ENCODE measurements around the gene DBP.
"Not testable (repeated sequence)": the region's sequence is repeated elsewhere in the genome, so short reads cannot be mapped to it uniquely, and the experiment has no call there.

Gene DBP

GRCh38 chr19:48636859-48637448 lies at the start of gene DBP:
TSS of gene DBP (minus strand) at chr19:48637379. CDS start at chr19:48636994, 385 bp downstream.
- no peak for DNase-seq

GRCh38 chr19:48686637-48687036 lies 49.5 kb upstream of the DBP start:
- DNase-seq = not testable (repeated sequence)

- no peak for DNase-seq
These were observed 48.9 kb upstream of the DBP start for GRCh38 chr19:48686088-48686487.

GRCh38 chr19:48685583-48685982 lies 48.4 kb upstream of the DBP start:
- DNase-seq = no peak

- DNase-seq = no peak
These were observed 46.2 kb upstream of the DBP start for GRCh38 chr19:48683349-48683748.

GRCh38 chr19:48681127-48681470 lies 43.9 kb upstream of the DBP start:
- no peak for DNase-seq

GRCh38 chr19:48680436-48681126 lies 43.4 kb upstream of the DBP start:
- DNase-seq = no peak

- DNase-seq = not testable (repeated sequence)
These were observed 42.8 kb upstream of the DBP start for GRCh38 chr19:48680006-48680405.

GRCh38 chr19:48678201-48678600 lies 41.0 kb upstream of the DBP start:
- no peak for DNase-seq

GRCh38 chr19:48676887-48677286 lies 39.7 kb upstream of the DBP start:
- DNase-seq = no peak

GRCh38 chr19:48676487-48676886 lies 39.3 kb upstream of the DBP start:
- no peak for DNase-seq

- peak; percentile 44 for DNase-seq
These were observed 38.0 kb upstream of the DBP start for GRCh38 chr19:48674921-48675824.

GRCh38 chr19:48674216-48674809 lies 37.1 kb upstream of the DBP start:
- DNase-seq = no peak

- no peak for DNase-seq
These were observed 36.4 kb upstream of the DBP start for GRCh38 chr19:48673436-48674100.

- DNase-seq = no peak
These were observed 35.8 kb upstream of the DBP start, which contains the start of gene NTN5 for GRCh38 chr19:48672994-48673393. TSS of gene NTN5 (minus strand) at chr19:48673017. CDS start at chr19:48670986, 2,031 bp downstream.

GRCh38 chr19:48671446-48671995 lies 34.3 kb upstream of the DBP start:
- no peak for DNase-seq

GRCh38 chr19:48670699-48671445 lies 33.7 kb upstream of the DBP start:
- no peak for DNase-seq

GRCh38 chr19:48669903-48670668 lies 32.9 kb upstream of the DBP start:
- DNase-seq = no peak

GRCh38 chr19:48668761-48669160 lies 31.6 kb upstream of the DBP start:
- no peak for DNase-seq

GRCh38 chr19:48668332-48668731 lies 31.2 kb upstream of the DBP start:
- no peak for DNase-seq

GRCh38 chr19:48665786-48666185 lies 28.6 kb upstream of the DBP start:
- no peak for DNase-seq
